Measurements from ENCODE around the gene TRAF4.

GRCh38 chr17:28704219-28704858 is 39.5 kb upstream of the TRAF4 start:
- TF ChIP-seq POLR2A (IDR thresholded peaks at IDR 0.05) (no peak), CTCF (IDR thresholded peaks at IDR 0.05) (no peak)
